Loucy (cell line): ENCODE data around the gene ZNF276.

Source experiments
- H2AFZ ChIP-seq: fragments of 200-600 bp; sonication (generic); 2 replicates; pipeline ENCODE4 v1.6.0; 2016; ENCODE audit warnings: antibody characterized with exemption, mild to moderate bottlenecking, low read length, moderate library complexity
- H3F3A ChIP-seq: fragments of 200-600 bp; 2 replicates; pipeline ENCODE4 v1.6.0; 2016; ENCODE audit warnings: antibody characterized with exemption, low read depth, mild to moderate bottlenecking
- H3K27me3 ChIP-seq: fragments of 200-600 bp; sonication (generic); 2 replicates; pipeline ENCODE4 v1.6.1; 2014; ENCODE audit warnings: low read length, mild to moderate bottlenecking; ENCODE audit not compliant: insufficient read depth, poor library complexity, severe bottlenecking
- H3K36me3 ChIP-seq: fragments of 200-600 bp; sonication (generic); 2 replicates; pipeline ENCODE4 v1.6.1; 2016; ENCODE audit warnings: low read length; ENCODE audit not compliant: insufficient read depth
- H3K4me1 ChIP-seq: fragments of 200-600 bp; sonication (generic); 2 replicates; pipeline ENCODE4 v1.5.1; 2014; ENCODE audit warnings: low read length, mild to moderate bottlenecking; ENCODE audit not compliant: insufficient read depth, poor library complexity, severe bottlenecking
- H3K4me2 ChIP-seq: fragments of 200-600 bp; sonication (generic); 2 replicates; pipeline ENCODE4 v1.6.0; 2014; ENCODE audit warnings: antibody characterized with exemption, low read length, low read depth, mild to moderate bottlenecking; ENCODE audit not compliant: poor library complexity, severe bottlenecking
- H3K4me3 ChIP-seq: fragments of 200-600 bp; sonication (generic); 2 replicates; pipeline ENCODE4 v1.5.1; 2014; ENCODE audit warnings: low read length, mild to moderate bottlenecking, mixed read lengths; ENCODE audit not compliant: poor library complexity, severe bottlenecking
- H3K79me2 ChIP-seq: fragments of 200-600 bp; sonication (generic); 2 replicates; pipeline ENCODE4 v1.6.1; 2014; ENCODE audit warnings: low read length; ENCODE audit not compliant: insufficient read depth
- H3K9ac ChIP-seq: fragments of 200-600 bp; sonication (generic); 2 replicates; pipeline ENCODE4 v1.6.0; 2014; ENCODE audit warnings: mild to moderate bottlenecking, low read depth, low read length, moderate library complexity; ENCODE audit not compliant: poor library complexity, severe bottlenecking
- H3K9me2 ChIP-seq: fragments of 200-600 bp; sonication (generic); replicated peaks from 2 replicates; pipeline ENCODE4 v1.6.1; 2016; ENCODE audit warnings: low read depth, low read length, mixed read lengths
- H3K9me3 ChIP-seq: fragments of 200-600 bp; sonication (generic); 2 replicates; pipeline ENCODE4 v1.6.1; 2014; ENCODE audit warnings: mild to moderate bottlenecking, antibody characterized with exemption, low read length, low read depth; ENCODE audit not compliant: insufficient read depth
- H4K20me1 ChIP-seq: fragments of 200-600 bp; sonication (generic); 2 replicates; pipeline ENCODE4 v1.6.0; 2014; ENCODE audit warnings: antibody characterized with exemption, low read length, mild to moderate bottlenecking; ENCODE audit not compliant: insufficient read depth, poor library complexity, severe bottlenecking
- EZH2phosphoT487 ChIP-seq: fragments of 200-600 bp; IDR thresholded peaks from 2 replicates; pipeline ENCODE4 v1.6.1; 2018; ENCODE audit warnings: antibody characterized with exemption, mild to moderate bottlenecking, moderate library complexity, borderline replicate concordance
- TF ChIP-seq, protein P1 (sequence below): fragments of 200-600 bp; sonication (generic); conservative IDR thresholded peaks from 2 replicates; pipeline ENCODE4 v1.5.1; 2014; ENCODE audit warnings: mild to moderate bottlenecking, antibody characterized with exemption, low read length

Gene ZNF276

DNA sequence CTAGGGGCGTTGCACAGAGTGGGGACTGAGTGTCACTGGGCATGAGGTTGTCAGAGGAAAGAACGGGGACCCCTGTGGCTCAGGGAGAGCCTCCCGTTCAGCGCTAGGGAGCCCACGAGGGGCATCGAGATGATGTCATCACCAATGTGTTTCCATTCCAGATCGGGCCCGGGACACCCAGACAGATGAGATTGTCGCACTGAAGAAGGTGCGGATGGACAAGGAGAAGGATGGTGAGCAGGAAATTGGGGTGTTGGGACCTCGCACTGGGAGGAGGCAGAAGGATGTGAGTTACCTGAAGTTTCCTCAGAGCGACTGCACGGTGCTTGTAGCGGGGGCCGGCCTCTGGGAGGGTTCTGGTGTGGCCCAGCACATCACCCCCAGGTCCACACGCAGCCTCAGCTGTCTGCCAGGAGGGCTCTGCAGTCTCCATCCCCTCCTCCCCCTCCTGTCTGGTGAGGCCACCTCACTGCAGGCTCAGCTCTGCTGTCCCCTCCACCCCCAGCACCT lies 30.9 kb upstream of the ZNF276 start:
- no peak for TF ChIP-seq EZH2phosphoT487
- TF ChIP-seq, protein P1, sequence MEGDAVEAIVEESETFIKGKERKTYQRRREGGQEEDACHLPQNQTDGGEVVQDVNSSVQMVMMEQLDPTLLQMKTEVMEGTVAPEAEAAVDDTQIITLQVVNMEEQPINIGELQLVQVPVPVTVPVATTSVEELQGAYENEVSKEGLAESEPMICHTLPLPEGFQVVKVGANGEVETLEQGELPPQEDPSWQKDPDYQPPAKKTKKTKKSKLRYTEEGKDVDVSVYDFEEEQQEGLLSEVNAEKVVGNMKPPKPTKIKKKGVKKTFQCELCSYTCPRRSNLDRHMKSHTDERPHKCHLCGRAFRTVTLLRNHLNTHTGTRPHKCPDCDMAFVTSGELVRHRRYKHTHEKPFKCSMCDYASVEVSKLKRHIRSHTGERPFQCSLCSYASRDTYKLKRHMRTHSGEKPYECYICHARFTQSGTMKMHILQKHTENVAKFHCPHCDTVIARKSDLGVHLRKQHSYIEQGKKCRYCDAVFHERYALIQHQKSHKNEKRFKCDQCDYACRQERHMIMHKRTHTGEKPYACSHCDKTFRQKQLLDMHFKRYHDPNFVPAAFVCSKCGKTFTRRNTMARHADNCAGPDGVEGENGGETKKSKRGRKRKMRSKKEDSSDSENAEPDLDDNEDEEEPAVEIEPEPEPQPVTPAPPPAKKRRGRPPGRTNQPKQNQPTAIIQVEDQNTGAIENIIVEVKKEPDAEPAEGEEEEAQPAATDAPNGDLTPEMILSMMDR: no peak
- H3K9me2 ChIP-seq: no peaks in the 10 kb centered on the region
- H3K36me3 ChIP-seq: no peaks in the 10 kb centered on the region
- H3K9ac ChIP-seq: no peak overlapping the region
- H3F3A ChIP-seq: no peaks in the 10 kb centered on the region
- H3K4me2 ChIP-seq: no peak overlapping the region
- no peak overlapping the region for H3K4me3 ChIP-seq
- no peak overlapping the region for H2AFZ ChIP-seq
- H4K20me1 ChIP-seq: no peaks in the 10 kb centered on the region
- H3K9me3 ChIP-seq: no peaks in the 10 kb centered on the region
- peaks cover 13% of the 10 kb centered on the region; the same call in 1 of the 2 replicates for H3K79me2 ChIP-seq
- no peaks in the 10 kb centered on the region for H3K27me3 ChIP-seq
- peaks cover 5% of the 10 kb centered on the region for H3K4me1 ChIP-seq

DNA sequence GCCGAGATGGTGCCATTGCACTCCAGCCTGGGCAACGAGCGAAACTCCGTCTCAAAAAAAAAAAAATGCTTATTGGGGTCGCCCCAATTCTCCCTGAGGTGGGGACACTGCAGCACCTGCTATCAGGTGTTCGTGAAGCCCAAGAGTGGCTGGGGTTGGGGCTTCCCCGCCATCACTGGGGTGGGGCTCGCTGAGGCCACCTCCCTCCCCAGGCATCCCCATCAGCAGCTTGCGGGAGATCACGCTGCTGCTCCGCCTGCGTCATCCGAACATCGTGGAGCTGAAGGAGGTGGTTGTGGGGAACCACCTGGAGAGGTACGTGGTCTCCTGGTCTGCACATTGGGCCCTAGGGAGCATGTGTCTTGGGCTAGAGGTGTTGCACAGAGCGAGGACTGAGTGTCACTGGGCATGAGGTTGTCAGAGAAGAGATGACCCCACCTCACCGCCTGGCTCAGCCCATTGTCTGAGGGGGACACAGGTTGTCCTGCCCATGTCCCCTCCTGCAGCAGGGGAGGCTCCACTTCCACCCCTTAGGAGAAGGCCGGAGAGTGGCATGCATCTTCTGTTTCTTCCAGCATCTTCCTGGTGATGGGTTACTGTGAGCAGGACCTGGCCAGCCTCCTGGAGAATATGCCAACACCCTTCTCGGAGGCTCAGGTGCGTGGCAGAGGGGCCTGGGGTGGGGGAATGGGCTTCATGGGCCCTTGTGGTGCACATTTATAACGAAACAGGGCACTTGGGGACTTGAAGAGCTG lies 29.9 kb upstream of the ZNF276 start:
- peaks cover 12% of the 10 kb centered on the region for H3K4me1 ChIP-seq

DNA sequence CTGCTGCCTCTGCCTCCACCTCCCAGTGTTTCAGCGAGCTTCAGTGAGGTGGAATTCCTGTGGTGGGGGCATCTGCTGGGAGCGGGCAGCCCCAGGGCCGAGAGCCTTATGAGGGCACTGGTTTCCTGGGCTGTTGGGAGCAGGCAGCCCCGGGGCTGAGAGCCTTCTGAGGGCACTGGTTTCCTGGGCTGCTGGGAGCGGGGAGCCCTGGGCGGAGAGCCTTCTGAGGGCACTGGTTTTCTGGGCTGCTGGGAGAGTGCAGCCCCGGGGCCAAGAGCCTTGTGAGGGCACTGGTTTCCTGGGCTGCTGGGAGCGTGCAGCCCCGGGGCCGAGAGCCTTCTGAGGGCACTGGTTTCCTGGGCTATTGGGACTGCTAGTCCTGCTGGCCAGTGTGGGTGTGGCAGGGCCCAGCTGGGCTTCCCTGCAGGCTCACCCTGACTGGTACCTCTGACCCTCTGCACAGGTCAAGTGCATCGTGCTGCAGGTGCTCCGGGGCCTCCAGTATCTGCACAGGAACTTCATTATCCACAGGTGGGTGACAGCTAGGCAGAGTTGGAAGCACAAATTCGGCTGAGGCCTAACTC lies 29.3 kb upstream of the ZNF276 start:
- Histone ChIP-seq H3K36me3 (no peaks in the 10 kb centered on the region), H3K4me3 (no peak overlapping the region), H2AFZ (no peak overlapping the region), H3K79me2 (peaks cover 13% of the 10 kb centered on the region; the same call in 1 of the 2 replicates), H4K20me1 (no peaks in the 10 kb centered on the region), H3K9me2 (no peaks in the 10 kb centered on the region), H3F3A (no peaks in the 10 kb centered on the region), H3K27me3 (no peaks in the 10 kb centered on the region), H3K4me2 (no peak overlapping the region), H3K9me3 (no peaks in the 10 kb centered on the region), H3K4me1 (peaks cover 16% of the 10 kb centered on the region), H3K9ac (no peak overlapping the region)
- no peak for TF ChIP-seq EZH2phosphoT487
- TF ChIP-seq, protein P1: no peak

More for the DNA sequence above, 29.9 kb upstream of the ZNF276 start:
- Histone ChIP-seq H3K9me2 (no peaks in the 10 kb centered on the region), H4K20me1 (no peaks in the 10 kb centered on the region), H3F3A (no peaks in the 10 kb centered on the region), H3K9ac (no peak overlapping the region), H3K36me3 (no peaks in the 10 kb centered on the region), H3K27me3 (no peaks in the 10 kb centered on the region), H2AFZ (no peak overlapping the region), H3K4me2 (no peak overlapping the region), H3K9me3 (no peaks in the 10 kb centered on the region), H3K79me2 (peaks cover 13% of the 10 kb centered on the region; the same call in 1 of the 2 replicates), H3K4me3 (no peak overlapping the region)
- no peak for TF ChIP-seq EZH2phosphoT487
- TF ChIP-seq, protein P1: no peak
